GM12878 (cell line): ENCODE results near the gene DMD. TPM values are rescaled to one million over a fixed set of nuclear protein-coding genes. Genes with fewer than 3 reads are reported as not detected.

Experiments used
- ATAC-seq: fragments of 200-7000 bp; cut with Tn5 transposase; 3 replicates; pipeline ENCODE4 v1.9.1; 2020; ENCODE audit warnings: mild to moderate bottlenecking, moderate library complexity
- BruUV-seq: library from RNA; stranded (reverse); fragments of 400-500 nt; replicated peaks from 2 replicates; lab custom pipeline; 2021; lab: Mats Ljungman, UMichigan
- CTCF ChIA-PET: fragments of 300-600 bp; sonication (Branson Sonifier 250); formaldehyde crosslinking; extraction: SDS; loops from one replicate; lab custom pipeline; 2021; ENCODE audit warnings: inconsistent platforms; lab: Yijun Ruan, JAX
- POLR2A ChIA-PET: fragments of 350-600 bp; formaldehyde crosslinking; extraction: SDS; loops from one replicate; lab custom pipeline; 2021; ENCODE audit warnings: inconsistent platforms; lab: Charles Lee
- RAD21 ChIA-PET: fragments of 300-600 bp; sonication (Branson Sonifier 250); formaldehyde crosslinking; loops from one replicate; lab custom pipeline; 2023; ENCODE audit warnings: antibody characterized with exemption; ENCODE audit not compliant: unreplicated experiment; lab: Charles Lee
- SMC1A ChIA-PET: fragments of 300-600 bp; sonication (Branson Sonifier 250); formaldehyde crosslinking; loops from one replicate; lab custom pipeline; 2023; ENCODE audit not compliant: unreplicated experiment, uncharacterized antibody; lab: Charles Lee
- DNase-seq: peaks from one replicate; pipeline ENCODE4 v3.0.0-alpha.2; 2011; ENCODE audit warnings: low read depth, low spot score
- FAIRE-seq: peaks from 3 replicates; lab custom pipeline; 2011; peaks lifted over from hg19 to GRCh38; lab: Jason Lieb, UNC
- H2AFZ ChIP-seq: 2 replicates; pipeline ENCODE4 v1.6.0; 2011; ENCODE audit warnings: low read depth, low read length, control low read depth; ENCODE audit not compliant: control insufficient read depth
- H3K27ac ChIP-seq: 2 replicates; pipeline ENCODE4 v1.5.1; 2011; ENCODE audit warnings: control low read depth; ENCODE audit not compliant: control insufficient read depth, insufficient read depth
- H3K27me3 ChIP-seq, 2 experiments: replicated peaks in 1 of 2; 2 replicates each; pipeline versions ENCODE4 v1.6.0 to v1.6.1; 2011; ENCODE audit warnings: low read length in 1 of 2; ENCODE audit not compliant: control insufficient read depth in 2 of 2, insufficient read depth in 2 of 2
- H3K36me3 ChIP-seq, 2 experiments: 2 replicates each; pipeline ENCODE4 v1.5.1; 2011; ENCODE audit warnings: low read length in 1 of 2; ENCODE audit not compliant: control insufficient read depth in 2 of 2, insufficient read depth in 2 of 2
- H3K4me1 ChIP-seq: 2 replicates; pipeline ENCODE4 v1.6.1; 2011; ENCODE audit warnings: mild to moderate bottlenecking, low read length, moderate library complexity, mixed read lengths; ENCODE audit not compliant: control insufficient read depth, insufficient read depth
- H3K4me2 ChIP-seq: 2 replicates; pipeline ENCODE4 v1.6.0; 2011; ENCODE audit warnings: control low read depth; ENCODE audit not compliant: control insufficient read depth, insufficient read depth
- H3K4me3 ChIP-seq: fragments of 200-600 bp; sonication (generic); 2 replicates; pipeline ENCODE4 v1.5.1; 2016
- H3K79me2 ChIP-seq: 2 replicates; pipeline ENCODE4 v1.6.0; 2011; ENCODE audit warnings: low read length; ENCODE audit not compliant: control insufficient read depth, insufficient read depth
- H3K9ac ChIP-seq: 2 replicates; pipeline ENCODE4 v1.8.0; 2011; ENCODE audit warnings: low read length, control low read depth, mixed read lengths; ENCODE audit not compliant: control insufficient read depth, insufficient read depth
- H3K9me3 ChIP-seq: replicated peaks from 3 replicates; pipeline ENCODE4 v1.5.1; 2011; ENCODE audit warnings: mild to moderate bottlenecking, low read length; ENCODE audit not compliant: control insufficient read depth, insufficient read depth
- H4K20me1 ChIP-seq: 2 replicates; pipeline ENCODE4 v1.6.0; 2011; ENCODE audit not compliant: control insufficient read depth, insufficient read depth
- CUX1 ChIP-seq: IDR thresholded peaks from 2 replicates; pipeline ENCODE4 v1.6.1; 2012; ENCODE audit warnings: improper control_type of control experiment, low read depth, low read length; ENCODE audit not compliant: insufficient replicate concordance
- HCFC1 ChIP-seq: fragments of 150-350 bp; IDR thresholded peaks from 2 replicates; pipeline ENCODE4 v1.6.1; 2014; ENCODE audit warnings: low read length
- IKZF1 ChIP-seq: fragments of 450-650 bp; conservative IDR thresholded peaks from 2 replicates; pipeline ENCODE4 v1.6.1; 2017; ENCODE audit warnings: antibody characterized with exemption, mild to moderate bottlenecking
- IRF4 ChIP-seq: IDR thresholded peaks from 2 replicates; pipeline ENCODE4 v1.6.1; 2011; ENCODE audit warnings: low read depth, low read length
- MAX ChIP-seq: IDR thresholded peaks from 2 replicates; pipeline ENCODE4 v1.6.1; 2012; ENCODE audit warnings: low read depth, low read length, improper control_type of control experiment
- MEF2B ChIP-seq: fragments of 450-650 bp; IDR thresholded peaks from 2 replicates; pipeline ENCODE4 v1.6.1; 2018; ENCODE audit warnings: mild to moderate bottlenecking, moderate library complexity; ENCODE audit not compliant: partially characterized antibody, poor library complexity, severe bottlenecking
- MTA2 ChIP-seq: fragments of 450-650 bp; IDR thresholded peaks from 2 replicates; pipeline ENCODE4 v1.6.1; 2016; ENCODE audit warnings: low read depth, mild to moderate bottlenecking, moderate library complexity
- PML ChIP-seq: IDR thresholded peaks from 2 replicates; pipeline ENCODE4 v1.6.1; 2012; ENCODE audit warnings: low read length, inconsistent platforms
- POLR2AphosphoS2 ChIP-seq: IDR thresholded peaks from 2 replicates; pipeline ENCODE4 v1.6.1; 2011; ENCODE audit warnings: low read depth, mild to moderate bottlenecking, low read length, improper control_type of control experiment, moderate library complexity
- SP1 ChIP-seq: IDR thresholded peaks from one replicate; pipeline ENCODE4 v1.6.1; 2011; ENCODE audit warnings: low read depth, low read length
- TCF12 ChIP-seq: IDR thresholded peaks from 2 replicates; pipeline ENCODE4 v1.6.1; 2011; ENCODE audit warnings: low read depth, mild to moderate bottlenecking, low read length
- YBX1 ChIP-seq: fragments of 450-650 bp; IDR thresholded peaks from 2 replicates; pipeline ENCODE4 v1.6.1; 2016; ENCODE audit warnings: antibody characterized with exemption
- ZBTB33 ChIP-seq: fragments of 450-650 bp; IDR thresholded peaks from 2 replicates; pipeline ENCODE4 v1.6.1; 2017; ENCODE audit warnings: mild to moderate bottlenecking
- ZZZ3 ChIP-seq: IDR thresholded peaks from 2 replicates; pipeline ENCODE4 v1.6.1; 2011; ENCODE audit warnings: low read depth; ENCODE audit not compliant: control insufficient read depth, insufficient read length
- whole genome bisulfite sequencing: methylation state at CpG from one replicate; pipeline ENCODE4 v1.1.6; 2016; ENCODE audit warnings: low lambda C conversion rate; ENCODE audit not compliant: insufficient replicate concordance, insufficient coverage; ENCODE audit errors: missing lambda C conversion rate; 5-methylcytosine and 5-hydroxymethylcytosine counted together
- in situ Hi-C: fragments of 300-500 bp; cut with MboI; formaldehyde crosslinking; loops from 9 replicates; pipeline ENCODE4 v1.14.3; 2018; ENCODE audit warnings: mixed read lengths
- intact Hi-C: fragments of 100-400 bp; cut with micrococcal nuclease; formaldehyde crosslinking; loops from one replicate; pipeline ENCODE4 v1.14.2; 2022; ENCODE audit not compliant: unreplicated experiment
- polyA plus RNA-seq, 11 experiments: library from polyadenylated mRNA; depleted of rRNA in 4 of 11; unstranded in 6 of 11; stranded (reverse) in 5 of 11; fragments of >200 nt; fragmentation: Nextera tagmentation in 4 of 11; fragmentation: Illumina TruSeq in 1 of 11; extraction: Ambion mirVana in 4 of 11; extraction: Trizol in 1 of 11; gene quantifications; 1 replicate in 1 of 11; 2 replicates in 10 of 11; pipeline versions ENCODE4 v1.2.1 to v1.2.3, GENCODE V29; 2011 to 2016; ENCODE audit warnings: inconsistent platforms in 2 of 11, missing spikeins in 2 of 11, low read depth in 1 of 11
- total RNA-seq, 4 experiments: library from RNA; depleted of rRNA in 3 of 4; stranded (reverse); fragments of >200 nt in 3 of 4; fragmentation: Illumina TruSeq in 1 of 4; extraction: Trizol in 1 of 4; gene quantifications; 2 replicates each; pipeline versions ENCODE4 v1.2.1 to v1.2.3, GENCODE V29; 2013 to 2021

The DMD gene
- total and polyA plus RNA-seq, 10 of the 15 experiments (the other 5 are each of a cell fraction or from before 2014, with no cell fraction given), result 1.4 to 24.3 (median 4.3) TPM

GRCh38 chrX:31545191-31545590, 1666.2 kb downstream of the DMD start:
- Histone ChIP-seq H3K9me3 (no peaks in the 10 kb centered on the region), H4K20me1 (no peaks in the 10 kb centered on the region), H3K4me1 (no peaks in the 10 kb centered on the region), H3K79me2 (no peaks in the 10 kb centered on the region), H3K4me3 (no peak overlapping the region), H2AFZ (no peak overlapping the region), H3K27ac (no peak overlapping the region), H3K27me3 (no peaks in the 10 kb centered on the region), H3K36me3 (no peaks in the 10 kb centered on the region), H3K9ac (no peak overlapping the region), H3K4me2 (no peak overlapping the region)
- no peak for FAIRE-seq
- BruUV-seq, result no TSS peak
- ChIA-PET SMC1A (no interaction called here), CTCF (no interaction called here), POLR2A (no interaction called here), RAD21 (no interaction called here)
- 41% methylated on average over 3 of the region's 3 CpGs for WGBS
- intact Hi-C loops (no loop called here), in situ Hi-C loops (no loop called here)
- ATAC-seq, result no peak
- no peak for TF ChIP-seq PML
- TF ChIP-seq MAX, result no peak
- no peak for TF ChIP-seq TCF12
- TF ChIP-seq MEF2B, result no peak
- no peak for TF ChIP-seq MTA2
- TF ChIP-seq POLR2AphosphoS2, result no peak
- TF ChIP-seq IKZF1, result no peak
- no peak for TF ChIP-seq SP1
- TF ChIP-seq HCFC1, result no peak
- TF ChIP-seq YBX1, result no peak
- TF ChIP-seq IRF4, result no peak
- no peak for TF ChIP-seq CUX1
- TF ChIP-seq ZBTB33, result no peak
- TF ChIP-seq ZZZ3, result no peak
- DNase-seq, result no peak
